H7 (cell line): ENCODE measurements around the gene PPP1R8. TPM values are rescaled to one million over a fixed set of nuclear protein-coding genes. Genes with fewer than 3 reads are reported as not detected.

Experiments
- DNase-seq: peaks from one replicate; pipeline ENCODE4 v3.0.0; 2012
- H3K27me3 ChIP-seq: 2 replicates; pipeline ENCODE4 v1.6.0; 2011; ENCODE audit warnings: mild to moderate bottlenecking, low read length; ENCODE audit not compliant: control insufficient read depth, insufficient read depth
- H3K36me3 ChIP-seq: replicated peaks from 2 replicates; pipeline ENCODE4 v1.5.1; 2011; ENCODE audit warnings: low read length; ENCODE audit not compliant: control insufficient read depth, insufficient read depth
- H3K4me3 ChIP-seq: 2 replicates; pipeline ENCODE4 v1.5.1; 2011; ENCODE audit warnings: low read depth, mild to moderate bottlenecking, control low read depth, low read length, moderate library complexity; ENCODE audit not compliant: insufficient read depth
- total RNA-seq: library from RNA; depleted of rRNA; stranded (reverse); fragments of >200 nt; shearing (Covaris generic); gene quantifications from 2 replicates; pipeline ENCODE4 v1.2.3, GENCODE V29; 2014

PPP1R8 gene
- total RNA-seq, 1 experiment from 2014 or later = 83.0 TPM

- no peaks in the 10 kb centered on the region; the same call in 1 of the 2 replicates for H3K36me3 ChIP-seq
- peak overlapping the region; percentile 81 for H3K4me3 ChIP-seq
- peak; percentile 74 for DNase-seq
- H3K27me3 ChIP-seq = peaks cover 12% of the 10 kb centered on the region; the same call in 1 of the 2 replicates
Measured at GRCh38 chr1:27872802-27873551, 42.4 kb downstream of the PPP1R8 start.

DNA sequence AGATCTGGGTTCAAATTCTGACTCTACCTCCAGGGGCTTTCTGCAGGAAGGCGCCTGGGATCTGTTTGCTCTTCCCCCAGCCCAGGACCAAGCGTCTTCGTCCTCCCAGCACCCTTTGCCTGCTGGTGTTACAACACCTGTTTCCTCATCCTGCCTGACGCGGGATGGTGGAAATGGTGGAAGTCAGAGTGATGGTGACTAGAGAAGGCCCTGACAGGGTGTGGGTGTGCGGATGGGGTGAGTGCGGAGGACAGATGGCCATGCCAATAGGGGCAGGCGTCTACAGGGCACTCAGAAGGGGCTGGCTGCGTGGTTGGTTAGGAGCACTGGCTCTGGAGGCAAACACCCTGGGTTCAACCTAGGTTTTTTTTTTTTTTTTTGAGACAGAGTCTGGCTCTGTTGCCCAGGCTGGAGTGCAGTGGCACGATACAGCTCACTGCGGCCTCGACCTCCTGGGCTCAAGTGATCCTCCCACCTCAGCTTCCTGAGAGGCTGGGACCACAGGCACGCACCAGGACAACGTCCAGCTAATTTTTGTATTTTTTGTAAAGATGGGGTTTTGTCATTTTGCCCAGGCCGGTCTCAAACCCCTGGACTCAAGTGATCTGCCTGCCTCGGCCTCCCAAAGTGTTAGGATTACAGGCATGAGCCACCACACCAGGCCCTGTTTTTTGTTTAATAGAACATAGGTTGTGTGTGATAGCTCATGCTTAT, 43.2 kb downstream of the PPP1R8 start:
- no peak for DNase-seq
- no peaks in the 10 kb centered on the region; the same call in 1 of the 2 replicates for H3K36me3 ChIP-seq
- H3K27me3 ChIP-seq = peaks cover 12% of the 10 kb centered on the region; the same call in 1 of the 2 replicates
- H3K4me3 ChIP-seq = no peak overlapping the region

- Histone ChIP-seq H3K36me3 (peaks cover 2% of the 10 kb centered on the region), H3K4me3 (no peak overlapping the region), H3K27me3 (peaks cover 12% of the 10 kb centered on the region; the same call in 1 of the 2 replicates)
- no peak for DNase-seq
Measured at GRCh38 chr1:27876341-27877114, 45.9 kb downstream of the PPP1R8 start.

DNA sequence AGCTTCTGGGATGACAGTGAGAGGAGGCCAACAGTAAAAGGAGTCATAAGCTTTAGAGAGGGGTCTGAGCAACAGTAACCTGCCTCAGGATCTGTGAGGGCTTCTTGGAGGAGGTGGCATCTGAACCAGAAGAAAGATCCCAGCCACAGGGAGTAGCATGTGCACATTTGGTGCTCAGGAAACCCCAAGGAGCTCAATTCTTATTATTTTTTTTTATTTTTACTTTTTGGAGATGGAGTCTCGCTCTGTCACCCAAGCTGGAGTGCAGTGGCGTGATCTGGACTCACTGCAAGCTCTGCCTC, 46.5 kb downstream of the PPP1R8 start:
- no peak for DNase-seq
- Histone ChIP-seq H3K4me3 (no peak overlapping the region), H3K27me3 (peaks cover 12% of the 10 kb centered on the region; the same call in 1 of the 2 replicates), H3K36me3 (peaks cover 2% of the 10 kb centered on the region)

- Histone ChIP-seq H3K27me3 (peaks cover 6% of the 10 kb centered on the region; the same call in 1 of the 2 replicates), H3K36me3 (peaks cover 7% of the 10 kb centered on the region), H3K4me3 (no peak overlapping the region)
- DNase-seq = peak; percentile 48
Measured at GRCh38 chr1:27878039-27878438, 47.5 kb downstream of the PPP1R8 start.

- H3K27me3 ChIP-seq = no peaks in the 10 kb centered on the region
- no peak for DNase-seq
- H3K36me3 ChIP-seq = peaks cover 11% of the 10 kb centered on the region
- no peak overlapping the region for H3K4me3 ChIP-seq
Measured at GRCh38 chr1:27878787-27879335, 48.3 kb downstream of the PPP1R8 start.

DNA sequence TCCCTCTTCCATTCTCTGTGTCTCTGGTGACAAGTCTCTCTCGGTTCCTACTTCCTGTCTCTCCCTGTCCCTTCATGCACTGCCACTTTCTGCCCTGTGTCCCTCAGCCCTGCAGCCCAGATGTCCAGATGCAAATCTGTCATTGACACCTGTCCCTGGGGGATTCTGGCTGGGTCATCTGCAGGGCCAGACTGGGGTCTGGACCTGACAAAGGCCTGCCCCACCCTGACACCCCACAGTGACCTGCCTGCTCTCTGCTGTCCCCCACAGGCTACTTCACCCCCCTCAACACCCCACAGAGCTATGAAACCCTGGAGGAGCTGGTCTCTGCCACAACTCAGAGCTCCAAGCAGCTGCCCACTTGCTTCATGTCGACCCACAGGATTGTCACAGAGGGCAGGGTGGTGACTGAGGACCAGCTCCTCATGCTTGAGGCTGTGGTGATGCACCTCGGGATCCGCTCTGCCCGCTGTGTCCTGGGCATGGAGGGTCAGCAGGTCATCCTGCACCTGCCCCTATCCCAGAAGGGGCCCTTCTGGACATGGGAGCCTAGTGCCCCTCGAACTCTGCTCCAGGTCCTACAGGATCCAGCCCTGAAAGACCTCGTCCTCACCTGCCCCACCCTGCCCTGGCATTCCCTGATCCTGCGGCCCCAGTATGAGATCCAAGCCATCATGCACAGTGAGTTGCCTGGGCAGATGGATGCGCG, 48.9 kb downstream of the PPP1R8 start:
- H3K36me3 ChIP-seq = peaks cover 14% of the 10 kb centered on the region
- H3K27me3 ChIP-seq = no peaks in the 10 kb centered on the region
- no peak for DNase-seq
- H3K4me3 ChIP-seq = no peak overlapping the region

GRCh38 chr1:27882543-27882903, 51.9 kb downstream of the PPP1R8 start:
- Histone ChIP-seq H3K4me3 (no peak overlapping the region), H3K27me3 (no peaks in the 10 kb centered on the region), H3K36me3 (peaks cover 22% of the 10 kb centered on the region)
- no peak for DNase-seq

- H3K36me3 ChIP-seq = peaks cover 22% of the 10 kb centered on the region
- no peaks in the 10 kb centered on the region for H3K27me3 ChIP-seq
- no peak for DNase-seq
- H3K4me3 ChIP-seq = no peak overlapping the region
Measured at GRCh38 chr1:27883536-27883935, 53.0 kb downstream of the PPP1R8 start.

GRCh38 chr1:27884006-27884954, 53.7 kb downstream of the PPP1R8 start:
- Histone ChIP-seq H3K27me3 (no peaks in the 10 kb centered on the region), H3K36me3 (peaks cover 22% of the 10 kb centered on the region), H3K4me3 (no peak overlapping the region)
- DNase-seq = no peak

- Histone ChIP-seq H3K27me3 (no peaks in the 10 kb centered on the region), H3K4me3 (no peak overlapping the region), H3K36me3 (peaks cover 22% of the 10 kb centered on the region)
- no peak for DNase-seq
Measured at GRCh38 chr1:27885114-27885528, 54.5 kb downstream of the PPP1R8 start.

DNA sequence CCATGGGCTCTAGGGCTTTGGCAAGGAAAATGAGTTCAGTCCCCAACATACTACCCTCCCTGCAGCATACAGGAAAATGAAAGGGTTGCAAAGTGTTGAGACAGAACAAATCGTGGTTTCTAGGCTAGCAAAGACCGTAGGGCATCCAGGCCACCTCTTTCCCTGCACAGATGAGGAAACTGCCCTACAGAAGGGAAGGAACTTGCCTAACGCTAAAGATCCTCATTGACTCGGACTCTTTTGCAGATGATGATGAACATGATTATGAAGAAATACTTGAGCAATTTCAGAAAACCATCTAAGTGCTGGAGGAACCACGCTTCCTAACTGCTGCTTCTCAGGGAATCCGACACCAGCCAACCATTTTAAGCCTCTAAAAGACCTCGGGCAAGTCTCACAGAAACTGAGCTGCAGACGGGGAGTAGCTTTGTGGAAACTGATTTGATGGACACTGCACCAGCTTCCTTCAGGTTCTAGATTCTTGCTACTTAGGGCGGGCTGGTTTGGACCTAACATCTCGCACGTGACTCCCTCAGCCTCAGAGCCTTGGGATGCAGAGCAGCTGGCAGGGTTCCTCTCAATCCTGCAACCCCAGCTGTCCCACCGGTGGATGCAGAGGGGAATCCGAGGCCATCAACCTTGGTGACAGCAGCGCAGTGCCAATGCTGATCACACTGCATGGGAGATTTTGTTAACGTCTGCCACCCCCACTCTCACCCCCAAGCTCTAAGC, 55.2 kb downstream of the PPP1R8 start:
- Histone ChIP-seq H3K4me3 (no peak overlapping the region), H3K27me3 (no peaks in the 10 kb centered on the region), H3K36me3 (peaks cover 21% of the 10 kb centered on the region)
- DNase-seq = no peak

GRCh38 chr1:27886353-27886679, 55.7 kb downstream of the PPP1R8 start:
- DNase-seq = no peak
- no peak overlapping the region for H3K4me3 ChIP-seq
- peaks cover 23% of the 10 kb centered on the region for H3K36me3 ChIP-seq
- no peaks in the 10 kb centered on the region for H3K27me3 ChIP-seq
